ENCODE measurements around the gene ANKRD18B.
"Not testable (repeated sequence)": the region's sequence is repeated elsewhere in the genome, so short reads cannot be mapped to it uniquely, and the experiment has no call there.

ANKRD18B gene

GRCh38 chr9:33523397-33524305, at the start of gene ANKRD18B:
Gene ANKRD18B, plus strand, starts transcription at chr9:33524251. Its CDS starts 239 bp downstream, at chr9:33524490.
- peak in 3 of 4 experiments; percentile 4 to 20 (median 10) for DNase-seq

- no peak for DNase-seq
Measured at GRCh38 chr9:33475357-33475756, 48.7 kb upstream of the ANKRD18B start.

- no peak for DNase-seq
Measured at GRCh38 chr9:33476503-33476902, 47.5 kb upstream of the ANKRD18B start.

GRCh38 chr9:33480106-33480505, 43.9 kb upstream of the ANKRD18B start:
- DNase-seq: no peak

- DNase-seq: no peak
Measured at GRCh38 chr9:33480976-33481375, 43.1 kb upstream of the ANKRD18B start.

GRCh38 chr9:33485312-33485711, 38.7 kb upstream of the ANKRD18B start:
- not testable (repeated sequence) for DNase-seq

GRCh38 chr9:33489066-33489465, 35.0 kb upstream of the ANKRD18B start:
- DNase-seq: no peak

- DNase-seq: not testable (repeated sequence)
Measured at GRCh38 chr9:33493819-33494218, 30.2 kb upstream of the ANKRD18B start.

GRCh38 chr9:33498387-33498786, 25.7 kb upstream of the ANKRD18B start:
- DNase-seq: no peak

- no peak for DNase-seq
Measured at GRCh38 chr9:33506626-33507370, 17.3 kb upstream of the ANKRD18B start.

GRCh38 chr9:33510262-33511183, 13.5 kb upstream of the ANKRD18B start:
- DNase-seq: peak in 2 of 4 experiments; percentile 9 to 10

GRCh38 chr9:33511184-33511517, 12.9 kb upstream of the ANKRD18B start:
- DNase-seq: not testable (repeated sequence)

- DNase-seq: not testable (repeated sequence)
Measured at GRCh38 chr9:33512535-33512934, 11.5 kb upstream of the ANKRD18B start.

GRCh38 chr9:33515342-33515995, 8.6 kb upstream of the ANKRD18B start:
- not testable (repeated sequence) for DNase-seq

GRCh38 chr9:33516397-33516796, 7.7 kb upstream of the ANKRD18B start:
- not testable (repeated sequence) for DNase-seq

GRCh38 chr9:33517373-33517772, 6.7 kb upstream of the ANKRD18B start:
- no peak for DNase-seq

GRCh38 chr9:33517934-33518577, 6.0 kb upstream of the ANKRD18B start:
- not testable (repeated sequence) for DNase-seq

- not testable (repeated sequence) for DNase-seq
Measured at GRCh38 chr9:33521861-33522260, 2.2 kb upstream of the ANKRD18B start.

GRCh38 chr9:33524306-33524947, 376 bp downstream of the ANKRD18B start:
- no peak for DNase-seq

GRCh38 chr9:33528069-33528468, 4.0 kb downstream of the ANKRD18B start:
- DNase-seq: not testable (repeated sequence)

- not testable (repeated sequence) for DNase-seq
Measured at GRCh38 chr9:33533958-33534357, 9.9 kb downstream of the ANKRD18B start.
